Keratinocyte (primary cell): ENCODE data around the gene HMCN2. TPM values are rescaled to one million over a fixed set of nuclear protein-coding genes. Genes with fewer than 3 reads are reported as not detected.
A peak's percentile ranks its signal among the peaks of the same experiment; 100 is the strongest.

ENCODE experiments used
- DNase-seq: peaks from one replicate; pipeline ENCODE4 v3.0.0-alpha.2; 2011; ENCODE audit warnings: low read depth, missing footprints, low spot score
- FAIRE-seq: peaks from 2 replicates; lab custom pipeline; 2011; peaks lifted over from hg19 to GRCh38; lab: Jason Lieb, UNC
- H2AFZ ChIP-seq: 2 replicates; pipeline ENCODE4 v1.6.0; 2012; ENCODE audit warnings: low read length, control low read depth, inconsistent platforms; ENCODE audit not compliant: control insufficient read depth
- H3K27ac ChIP-seq: 2 replicates; pipeline ENCODE4 v1.5.1; 2011; ENCODE audit warnings: low read length; ENCODE audit not compliant: control insufficient read depth, insufficient read depth
- H3K27me3 ChIP-seq: 3 replicates; pipeline ENCODE4 v1.6.0; 2011; ENCODE audit warnings: low read length; ENCODE audit not compliant: control insufficient read depth, insufficient read depth; ENCODE audit errors: extremely low read depth
- H3K36me3 ChIP-seq, 2 experiments: 2 replicates in 1 of 2; 3 replicates in 1 of 2; pipeline ENCODE4 v1.5.1; 2011; ENCODE audit warnings: low read length in 2 of 2, mild to moderate bottlenecking in 1 of 2; ENCODE audit not compliant: control insufficient read depth in 2 of 2, insufficient read depth in 2 of 2; ENCODE audit errors: extremely low read depth in 1 of 2
- H3K4me1 ChIP-seq: 3 replicates; pipeline ENCODE4 v1.5.1; 2011; ENCODE audit warnings: low read length; ENCODE audit not compliant: control insufficient read depth, insufficient read depth; ENCODE audit errors: extremely low read depth
- H3K4me2 ChIP-seq: 3 replicates; pipeline ENCODE4 v1.6.0; 2011; ENCODE audit warnings: low read depth, low read length; ENCODE audit not compliant: control insufficient read depth, insufficient read depth; ENCODE audit errors: extremely low read depth
- H3K4me3 ChIP-seq, 3 experiments: fragments of 200-600 bp in 1 of 3; sonication (generic) in 1 of 3; 2 replicates in 2 of 3; 3 replicates in 1 of 3; pipeline ENCODE4 v1.5.1; 2011 to 2016; ENCODE audit warnings: low read length in 3 of 3, mild to moderate bottlenecking in 3 of 3, control low read depth in 2 of 3, inconsistent platforms in 1 of 3, low read depth in 1 of 3, mixed read lengths in 1 of 3, mixed run types in 1 of 3, moderate library complexity in 1 of 3; ENCODE audit not compliant: control insufficient read depth in 2 of 3, insufficient read depth in 2 of 3; ENCODE audit errors: extremely low read depth in 1 of 3
- H3K79me2 ChIP-seq: 2 replicates; pipeline ENCODE4 v1.6.0; 2012; ENCODE audit warnings: low read length; ENCODE audit not compliant: control insufficient read depth, insufficient read depth
- H3K9ac ChIP-seq: 3 replicates; pipeline ENCODE4 v1.6.0; 2011; ENCODE audit warnings: low read length; ENCODE audit not compliant: control insufficient read depth, insufficient read depth; ENCODE audit errors: extremely low read depth
- H3K9me1 ChIP-seq: 3 replicates; pipeline ENCODE4 v1.6.0; 2011; ENCODE audit warnings: low read length; ENCODE audit not compliant: control insufficient read depth, insufficient read depth; ENCODE audit errors: extremely low read depth
- H3K9me3 ChIP-seq: 2 replicates; pipeline ENCODE4 v1.5.1; 2012; ENCODE audit warnings: low read depth, low read length; ENCODE audit not compliant: control insufficient read depth
- H4K20me1 ChIP-seq: 3 replicates; pipeline ENCODE4 v1.6.0; 2011; ENCODE audit warnings: low read length; ENCODE audit not compliant: control insufficient read depth, insufficient read depth; ENCODE audit errors: extremely low read depth
- CTCF ChIP-seq, 3 experiments: IDR thresholded peaks in 1 of 3; conservative IDR thresholded peaks in 1 of 3; optimal IDR thresholded peaks in 1 of 3; 2 replicates in 2 of 3; 3 replicates in 1 of 3; pipeline versions ENCODE3 to v1.5.1; 2011; ENCODE audit warnings: low read length in 3 of 3, mild to moderate bottlenecking in 3 of 3, moderate library complexity in 2 of 3, control low read depth in 1 of 3, inconsistent platforms in 1 of 3; ENCODE audit not compliant: insufficient read depth in 2 of 3; ENCODE audit errors: extremely low read depth in 1 of 3
- EZH2 ChIP-seq: IDR thresholded peaks from one replicate; pipeline ENCODE4 v1.6.1; 2012; ENCODE audit warnings: inconsistent platforms, mild to moderate bottlenecking, low read length, moderate library complexity
- dilution Hi-C: fragments of 300-500 bp; cut with MboI; formaldehyde crosslinking; loops from one replicate; pipeline ENCODE4 v1.7.0; 2020; ENCODE audit warnings: low sequenced_read_pairs; ENCODE audit not compliant: extremely low pct_ligation_motif_present
- polyA plus RNA-seq, 5 experiments: library from polyadenylated mRNA; depleted of rRNA in 3 of 5; stranded (reverse) in 3 of 5; stranded (forward) in 1 of 5; unstranded in 1 of 5; fragments of >200 nt; gene quantifications; 1 replicate in 1 of 5; 2 replicates in 3 of 5; 3 replicates in 1 of 5; pipeline versions ENCODE4 v1.2.1 to v1.2.3, GENCODE V29; 2011 to 2012; ENCODE audit warnings: missing spikeins in 2 of 5, low read depth in 1 of 5, low replicate concordance in 1 of 5

The HMCN2 gene
- polyA plus RNA-seq, 1 donor (not counting 4 experiments of a cell fraction or from before 2014, with no cell fraction given), result not detected

GRCh38 chr9:130352081-130352480 lies 86.5 kb downstream of the HMCN2 start:
- H3K4me2 ChIP-seq, result peak overlapping the region; percentile 48
- H4K20me1 ChIP-seq, result no peaks in the 10 kb centered on the region
- TF ChIP-seq CTCF (optimal IDR thresholded peaks at IDR 0.05 in 1 of 3, IDR thresholded peaks at IDR 0.05 in 1 of 3, conservative IDR thresholded peaks at IDR 0.05 in 1 of 3; ENCODE audit: extremely low read depth in 1 of 3, insufficient read depth in 2 of 3, low read length in 3 of 3), result no peak
- TF ChIP-seq EZH2, result no peak
- no peaks in the 10 kb centered on the region for H3K9me1 ChIP-seq
- H3K9ac ChIP-seq, result no peak overlapping the region
- H3K9me3 ChIP-seq, result no peaks in the 10 kb centered on the region
- no peak overlapping the region for H3K27ac ChIP-seq
- H3K79me2 ChIP-seq, result no peaks in the 10 kb centered on the region
- FAIRE-seq (no peak), DNase-seq (no peak)
- no peaks in the 10 kb centered on the region for H3K36me3 ChIP-seq
- H3K27me3 ChIP-seq, result no peaks in the 10 kb centered on the region
- H3K4me1 ChIP-seq, result peaks cover 4% of the 10 kb centered on the region
- dilution Hi-C loops, result no loop called here
- H3K4me3 ChIP-seq, result no peak overlapping the region
- peak overlapping the region; percentile 23 for H2AFZ ChIP-seq

- H3K4me3 ChIP-seq, result no peak overlapping the region
- DNase-seq, result no peak
- H3K79me2 ChIP-seq, result no peaks in the 10 kb centered on the region
- H3K9me3 ChIP-seq, result no peaks in the 10 kb centered on the region
- H3K9ac ChIP-seq, result no peak overlapping the region
- no peaks in the 10 kb centered on the region for H4K20me1 ChIP-seq
- no peak overlapping the region for H2AFZ ChIP-seq
- FAIRE-seq, result no peak
- TF ChIP-seq CTCF (optimal IDR thresholded peaks at IDR 0.05 in 1 of 3, IDR thresholded peaks at IDR 0.05 in 1 of 3, conservative IDR thresholded peaks at IDR 0.05 in 1 of 3; ENCODE audit: extremely low read depth in 1 of 3, insufficient read depth in 2 of 3, low read length in 3 of 3), result no peak
- no peak for TF ChIP-seq EZH2
- dilution Hi-C loops, result no loop called here
- H3K9me1 ChIP-seq, result no peaks in the 10 kb centered on the region
- H3K27me3 ChIP-seq, result no peaks in the 10 kb centered on the region
- H3K27ac ChIP-seq, result no peak overlapping the region
- H3K4me1 ChIP-seq, result peaks cover 4% of the 10 kb centered on the region
- peak overlapping the region; percentile 48 for H3K4me2 ChIP-seq
- no peaks in the 10 kb centered on the region for H3K36me3 ChIP-seq
Observed at GRCh38 chr9:130352586-130353285, 87.2 kb downstream of the HMCN2 start.
